ENCODE results near the gene GANAB. TPM values are rescaled to one million over a fixed set of nuclear protein-coding genes. Genes with fewer than 3 reads are reported as not detected.

Gene GANAB
- total and polyA plus RNA-seq, 2 of the 4 experiments (the other 2 are of a cell fraction): 209 to 344 TPM

- WGBS, 2 experiments (ENCODE audit: extremely low coverage in 2 of 2, insufficient read length in 1 of 2): 0% methylated on average over 22 of the region's 47 CpGs; no CpG with 5 or more reads in 1 of the 2 experiments
- H2BK120ac ChIP-seq (ENCODE audit: low read depth, low read length): peak within 1 kb of the TSS; percentile 3; the same call in 1 of the 2 replicates
- peak within 1 kb of the TSS; percentile 91 for H3K4ac ChIP-seq (ENCODE audit: low read depth, low read length)
- peak within 1 kb of the TSS; percentile 79 for H3K9ac ChIP-seq (ENCODE audit: low read depth, low read length)
- peaks cover 15% of the 10 kb centered on the region for H3K36me3 ChIP-seq (ENCODE audit: control insufficient read depth, insufficient read depth, low read length)
- peak within 1 kb of the TSS; percentile 64 for H2BK5ac ChIP-seq (ENCODE audit: low read depth, low read length, poor library complexity, severe bottlenecking)
- peak within 1 kb of the TSS; percentile 88 for H3K4me2 ChIP-seq (ENCODE audit: low read depth, low read length)
- H2AK5ac ChIP-seq (ENCODE audit: low read depth, low read length): peak within 1 kb of the TSS; percentile 93
- peak; percentile 95 for ATAC-seq (ENCODE audit: low read depth)
- H4K20me1 ChIP-seq (ENCODE audit: insufficient read depth, low read length): peaks cover 18% of the 10 kb centered on the region
- no peaks in the 10 kb centered on the region for H3K27me3 ChIP-seq (ENCODE audit: control insufficient read depth, insufficient read depth, low read length)
- in situ Hi-C loops (cut with MboI; ENCODE audit: low sequenced_read_pairs) (no loop called here), intact Hi-C loops (cut with micrococcal nuclease) (no loop called here), dilution Hi-C loops (cut with HindIII; ENCODE audit: low sequenced_read_pairs, unreplicated experiment) (no loop called here)
- DNase-seq: peak; percentile 91
- H3K4me3 ChIP-seq (ENCODE audit: insufficient read depth, low read depth, low read length): peak within 1 kb of the TSS; percentile 73
- H3K23ac ChIP-seq (ENCODE audit: low read depth, low read length): peak within 1 kb of the TSS; percentile 89
- peak within 1 kb of the TSS; percentile 99 for H2AK9ac ChIP-seq (replicated peaks; ENCODE audit: low read depth, low read length, poor library complexity)
- peaks cover 8% of the 10 kb centered on the region for H3K4me1 ChIP-seq (ENCODE audit: control insufficient read depth, insufficient read depth, low read length)
- no peak within 1 kb of the TSS; the same call in 2 of the 3 replicates for H2BK15ac ChIP-seq (ENCODE audit: low read depth, low read length)
- peak within 1 kb of the TSS; percentile 82 for H4K91ac ChIP-seq (ENCODE audit: insufficient read depth, low read depth, low read length)
- H3K18ac ChIP-seq (ENCODE audit: low read depth, low read length): no peak within 1 kb of the TSS
- H3K27ac ChIP-seq (ENCODE audit: insufficient read depth, low read length): peak within 1 kb of the TSS; percentile 74
- POLR2A ChIA-PET (ENCODE audit: unreplicated experiment): interaction anchor here (0.5 to 1.6 kb wide), 13 partner anchors 11 to 312 kb away, joined by 3 to 24 read pairs (median 4); partner anchors contain the start of genes EEF1G, INTS5, MTA2 and TUT1
- no peaks in the 10 kb centered on the region for H3K9me3 ChIP-seq (ENCODE audit: control insufficient read depth, insufficient read depth, low read length)
- CTCF ChIA-PET: interaction anchor here (0.6 to 1.4 kb wide), 4 partner anchors 12 to 220 kb away, joined by 3 to 4 read pairs (median 3); partner anchors contain the start of gene INTS5
- H4K8ac ChIP-seq (ENCODE audit: low read depth in 2 of 2, low read length in 2 of 2): peak within 1 kb of the TSS; percentile 69
- H4K5ac ChIP-seq (ENCODE audit: low read depth, low read length): peak within 1 kb of the TSS; percentile 11
- peaks cover 9% of the 10 kb centered on the region for H3K9me1 ChIP-seq (ENCODE audit: insufficient read depth, low read length)
- H3K14ac ChIP-seq (replicated peaks; ENCODE audit: low read depth, low read length): peak within 1 kb of the TSS; percentile 95
- BruUV-seq (replicated peaks): TSS peak; percentile 87
- H2AFZ ChIP-seq (replicated peaks; ENCODE audit: low read length, poor library complexity): peak within 1 kb of the TSS; percentile 97
- peak within 1 kb of the TSS; percentile 67 for H3K56ac ChIP-seq (ENCODE audit: extremely low read depth, insufficient read depth, low read length)
- TF ChIP-seq RCOR1 (IDR thresholded peaks at IDR 0.05; ENCODE audit: insufficient replicate concordance, low read length) (no peak), ELK1 (IDR thresholded peaks at IDR 0.05; ENCODE audit: borderline replicate concordance, low read depth, low read length) (no peak), BHLHE40 (IDR thresholded peaks at IDR 0.05; ENCODE audit: low read depth, low read length) (no peak), MXI1 (IDR thresholded peaks at IDR 0.05; ENCODE audit: borderline replicate concordance, low read depth, low read length) (no peak), MAZ (IDR thresholded peaks at IDR 0.05; ENCODE audit: borderline replicate concordance, low read depth, low read length) (peak; percentile 87; the same call in 1 of the 2 replicates), POLR2A (IDR thresholded peaks at IDR 0.05; ENCODE audit: low read depth, low read length) (peak; percentile 100)
- peaks cover 33 to 55% of the 10 kb centered on the region in 2 experiments for H3K79me1 ChIP-seq (ENCODE audit: low read depth in 1 of 2, low read length in 2 of 2)
- H2BK20ac ChIP-seq (ENCODE audit: low read depth, low read length): no peak within 1 kb of the TSS
Observed at GRCh38 chr11:62665075-62665598, 18.7 kb upstream of the GANAB start, which contains the start of the genes C11orf98 and CSKMT. TSS of gene C11orf98 (minus strand) at chr11:62665210. CDS start at chr11:62665169, 41 bp downstream. TSS of gene CSKMT (plus strand) at chr11:62665312. CDS start at chr11:62665880, 568 bp downstream.
